HEK293 (cell line): ENCODE results near the gene STK39.

Experiments used
- ATF2 ChIP-seq: fragments of 450-650 bp; formaldehyde crosslinking; IDR thresholded peaks from 2 replicates; pipeline ENCODE4 v1.5.1; 2016; ENCODE audit warnings: missing biosample characterization, missing genetic modification characterization, low read depth
- CTCF ChIP-seq: fragments of 450-650 bp; formaldehyde crosslinking; IDR thresholded peaks from 2 replicates; pipeline ENCODE4 v1.5.1; 2016; ENCODE audit warnings: missing biosample characterization, missing genetic modification characterization
- GLI4 ChIP-seq: fragments of 450-650 bp; formaldehyde crosslinking; IDR thresholded peaks from 2 replicates; pipeline ENCODE4 v1.5.1; 2016; ENCODE audit warnings: missing biosample characterization, missing genetic modification characterization
- TCF7L2 ChIP-seq: IDR thresholded peaks from 2 replicates; pipeline ENCODE4 v1.6.1; 2011; ENCODE audit warnings: low read depth, mild to moderate bottlenecking, inconsistent platforms, low read length, moderate library complexity, borderline replicate concordance
- ZBTB17 ChIP-seq: fragments of 450-650 bp; formaldehyde crosslinking; IDR thresholded peaks from 2 replicates; pipeline ENCODE4 v1.5.1; 2016; ENCODE audit warnings: missing biosample characterization, missing genetic modification characterization
- ZNF274 ChIP-seq, 2 experiments: fragments of 200-500 bp in 1 of 2; fragments of 450-650 bp in 1 of 2; sonication (Bioruptor generic) in 1 of 2; formaldehyde crosslinking in 1 of 2; IDR thresholded peaks; 2 replicates each; pipeline versions ENCODE4 v1.5.1 to v1.6.1; 2014 to 2016; ENCODE audit warnings: borderline replicate concordance in 1 of 2, inconsistent platforms in 1 of 2, low read length in 1 of 2, missing biosample characterization in 1 of 2, missing genetic modification characterization in 1 of 2
- ZNF426 ChIP-seq: fragments of 450-650 bp; formaldehyde crosslinking; IDR thresholded peaks from 2 replicates; pipeline ENCODE4 v1.5.1; 2017; ENCODE audit warnings: missing biosample characterization, missing genetic modification characterization, mild to moderate bottlenecking, inconsistent platforms, moderate library complexity
- ZNF658 ChIP-seq: fragments of 450-650 bp; formaldehyde crosslinking; IDR thresholded peaks from 2 replicates; pipeline ENCODE4; 2016; ENCODE audit warnings: missing biosample characterization, missing genetic modification characterization
- TF ChIP-seq, protein P1 (sequence below): fragments of 450-650 bp; formaldehyde crosslinking; IDR thresholded peaks from 2 replicates; pipeline ENCODE4 v1.5.1; 2016; ENCODE audit warnings: missing biosample characterization, missing genetic modification characterization
- TF ChIP-seq, protein P2 (sequence below): fragments of 450-650 bp; formaldehyde crosslinking; IDR thresholded peaks from 2 replicates; pipeline ENCODE4 v1.5.1; 2016; ENCODE audit warnings: missing biosample characterization, missing genetic modification characterization, borderline replicate concordance

DNA sequence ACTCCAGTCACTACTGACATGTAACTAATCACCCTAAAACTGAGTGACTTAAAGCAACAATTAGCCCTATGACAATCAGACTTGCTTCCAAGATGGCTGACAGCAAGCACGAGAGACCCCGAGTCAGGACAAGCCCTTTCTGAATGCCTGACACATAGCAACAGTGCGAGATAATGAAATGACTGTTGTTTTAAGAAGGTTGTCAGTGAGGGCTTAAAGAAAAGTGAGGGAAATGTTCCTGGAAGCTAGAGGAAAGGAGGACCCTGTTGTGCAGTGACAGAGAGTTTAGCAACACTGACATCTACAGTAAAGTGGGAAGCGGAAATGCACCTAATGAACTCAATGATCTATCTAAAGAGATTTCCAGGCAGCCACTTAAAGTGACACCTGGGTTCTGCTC is 163.1 kb downstream of the STK39 start:
- TF ChIP-seq ZBTB17 (tag by site-specific recombination) (no peak), GLI4 (tag by site-specific recombination) (no peak), ZNF426 (tag by site-specific recombination) (no peak), TCF7L2 (no peak), CTCF (tag by site-specific recombination) (no peak), ZNF274 (IDR thresholded peaks at IDR 0.05; ENCODE audit: low read length) (no peak), ZNF274 (tag by site-specific recombination; IDR thresholded peaks at IDR 0.05; ENCODE audit: borderline replicate concordance) (no peak), ATF2 (tag by site-specific recombination) (no peak), ZNF658 (no peak)
- TF ChIP-seq, protein P1, sequence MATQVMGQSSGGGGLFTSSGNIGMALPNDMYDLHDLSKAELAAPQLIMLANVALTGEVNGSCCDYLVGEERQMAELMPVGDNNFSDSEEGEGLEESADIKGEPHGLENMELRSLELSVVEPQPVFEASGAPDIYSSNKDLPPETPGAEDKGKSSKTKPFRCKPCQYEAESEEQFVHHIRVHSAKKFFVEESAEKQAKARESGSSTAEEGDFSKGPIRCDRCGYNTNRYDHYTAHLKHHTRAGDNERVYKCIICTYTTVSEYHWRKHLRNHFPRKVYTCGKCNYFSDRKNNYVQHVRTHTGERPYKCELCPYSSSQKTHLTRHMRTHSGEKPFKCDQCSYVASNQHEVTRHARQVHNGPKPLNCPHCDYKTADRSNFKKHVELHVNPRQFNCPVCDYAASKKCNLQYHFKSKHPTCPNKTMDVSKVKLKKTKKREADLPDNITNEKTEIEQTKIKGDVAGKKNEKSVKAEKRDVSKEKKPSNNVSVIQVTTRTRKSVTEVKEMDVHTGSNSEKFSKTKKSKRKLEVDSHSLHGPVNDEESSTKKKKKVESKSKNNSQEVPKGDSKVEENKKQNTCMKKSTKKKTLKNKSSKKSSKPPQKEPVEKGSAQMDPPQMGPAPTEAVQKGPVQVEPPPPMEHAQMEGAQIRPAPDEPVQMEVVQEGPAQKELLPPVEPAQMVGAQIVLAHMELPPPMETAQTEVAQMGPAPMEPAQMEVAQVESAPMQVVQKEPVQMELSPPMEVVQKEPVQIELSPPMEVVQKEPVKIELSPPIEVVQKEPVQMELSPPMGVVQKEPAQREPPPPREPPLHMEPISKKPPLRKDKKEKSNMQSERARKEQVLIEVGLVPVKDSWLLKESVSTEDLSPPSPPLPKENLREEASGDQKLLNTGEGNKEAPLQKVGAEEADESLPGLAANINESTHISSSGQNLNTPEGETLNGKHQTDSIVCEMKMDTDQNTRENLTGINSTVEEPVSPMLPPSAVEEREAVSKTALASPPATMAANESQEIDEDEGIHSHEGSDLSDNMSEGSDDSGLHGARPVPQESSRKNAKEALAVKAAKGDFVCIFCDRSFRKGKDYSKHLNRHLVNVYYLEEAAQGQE (tag by site-specific recombination) = no peak
- TF ChIP-seq, protein P2, sequence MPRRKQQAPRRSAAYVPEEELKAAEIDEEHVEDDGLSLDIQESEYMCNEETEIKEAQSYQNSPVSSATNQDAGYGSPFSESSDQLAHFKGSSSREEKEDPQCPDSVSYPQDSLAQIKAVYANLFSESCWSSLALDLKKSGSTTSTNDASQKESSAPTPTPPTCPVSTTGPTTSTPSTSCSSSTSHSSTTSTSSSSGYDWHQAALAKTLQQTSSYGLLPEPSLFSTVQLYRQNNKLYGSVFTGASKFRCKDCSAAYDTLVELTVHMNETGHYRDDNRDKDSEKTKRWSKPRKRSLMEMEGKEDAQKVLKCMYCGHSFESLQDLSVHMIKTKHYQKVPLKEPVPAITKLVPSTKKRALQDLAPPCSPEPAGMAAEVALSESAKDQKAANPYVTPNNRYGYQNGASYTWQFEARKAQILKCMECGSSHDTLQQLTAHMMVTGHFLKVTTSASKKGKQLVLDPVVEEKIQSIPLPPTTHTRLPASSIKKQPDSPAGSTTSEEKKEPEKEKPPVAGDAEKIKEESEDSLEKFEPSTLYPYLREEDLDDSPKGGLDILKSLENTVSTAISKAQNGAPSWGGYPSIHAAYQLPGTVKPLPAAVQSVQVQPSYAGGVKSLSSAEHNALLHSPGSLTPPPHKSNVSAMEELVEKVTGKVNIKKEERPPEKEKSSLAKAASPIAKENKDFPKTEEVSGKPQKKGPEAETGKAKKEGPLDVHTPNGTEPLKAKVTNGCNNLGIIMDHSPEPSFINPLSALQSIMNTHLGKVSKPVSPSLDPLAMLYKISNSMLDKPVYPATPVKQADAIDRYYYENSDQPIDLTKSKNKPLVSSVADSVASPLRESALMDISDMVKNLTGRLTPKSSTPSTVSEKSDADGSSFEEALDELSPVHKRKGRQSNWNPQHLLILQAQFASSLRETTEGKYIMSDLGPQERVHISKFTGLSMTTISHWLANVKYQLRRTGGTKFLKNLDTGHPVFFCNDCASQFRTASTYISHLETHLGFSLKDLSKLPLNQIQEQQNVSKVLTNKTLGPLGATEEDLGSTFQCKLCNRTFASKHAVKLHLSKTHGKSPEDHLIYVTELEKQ (tag by site-specific recombination) = no peak
